Amniotic stem cell (primary cell): ENCODE data around the gene AQP12A.

Experiments
- DNase-seq: peaks from one replicate; lab custom pipeline; 2025; lab: John Stamatoyannopoulos, UW

The AQP12A gene

DNA sequence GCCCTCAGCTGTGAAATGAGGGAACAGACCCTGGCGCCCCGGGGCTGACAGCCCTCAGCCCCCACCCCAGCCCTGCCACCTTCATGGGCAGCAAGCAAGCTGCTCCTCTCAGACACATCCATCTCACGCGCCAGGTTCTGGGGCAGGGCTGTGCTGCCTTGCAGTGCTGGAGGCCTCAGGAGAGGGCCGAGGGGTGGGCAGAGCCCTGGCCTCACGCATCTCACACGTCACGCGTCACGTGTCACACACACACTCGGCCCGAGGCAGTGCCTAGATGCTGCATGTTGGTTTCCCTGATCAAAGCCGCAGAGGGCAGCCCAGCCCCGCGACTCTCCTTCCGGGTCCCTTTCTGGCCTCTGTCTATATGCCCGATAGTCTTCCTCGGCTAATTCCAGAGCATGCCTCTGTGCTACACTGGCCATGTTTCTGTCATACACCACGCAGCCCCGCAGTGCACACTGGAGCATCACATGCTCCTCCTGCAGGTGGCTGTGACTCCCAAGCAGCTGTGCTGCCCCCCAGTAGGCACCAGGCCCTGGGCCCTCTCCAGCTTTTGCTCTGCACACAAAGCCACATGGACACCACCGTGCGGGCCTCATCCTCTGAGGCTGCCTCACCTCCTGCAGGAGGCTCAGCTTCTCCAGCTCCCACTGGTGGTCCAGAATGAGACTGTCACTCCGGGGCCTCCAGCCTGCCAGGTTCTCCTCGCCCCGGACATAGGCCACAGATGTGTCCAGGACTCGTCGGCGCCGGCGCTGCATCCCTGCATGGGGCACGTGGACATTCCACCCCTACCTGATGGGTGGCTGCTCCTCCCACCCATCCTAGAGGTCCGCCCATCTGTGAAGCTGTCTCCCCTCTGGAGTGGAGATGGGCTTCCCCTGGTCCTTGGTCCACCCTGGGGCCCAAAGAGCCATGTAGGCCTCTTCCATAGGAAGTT lies 31.4 kb downstream of the AQP12A start:
- DNase-seq: no peak

DNA sequence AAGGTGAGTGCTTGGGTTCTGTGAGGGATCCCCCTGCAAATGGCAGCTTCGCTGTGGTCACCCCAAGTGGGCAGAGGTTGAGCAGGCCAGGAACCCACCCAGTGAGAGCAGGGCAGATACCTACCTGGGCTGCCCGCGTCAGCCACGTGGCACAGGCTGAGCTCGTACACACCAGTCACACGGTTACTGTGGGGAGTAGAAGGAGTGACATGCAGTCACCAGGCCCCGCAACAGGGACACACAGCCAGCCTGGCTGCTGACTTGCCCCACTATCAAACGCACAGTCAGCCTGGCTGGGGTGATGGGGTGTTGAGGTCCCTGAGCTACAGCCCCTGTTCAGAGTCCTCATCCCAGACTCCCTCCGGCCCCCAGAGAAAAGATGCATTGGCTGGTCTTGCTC lies 32.2 kb downstream of the AQP12A start:
- no peak for DNase-seq

- DNase-seq: no peak
These were observed 32.8 kb downstream of the AQP12A start for GRCh38 chr2:240724431-240724830.

DNA sequence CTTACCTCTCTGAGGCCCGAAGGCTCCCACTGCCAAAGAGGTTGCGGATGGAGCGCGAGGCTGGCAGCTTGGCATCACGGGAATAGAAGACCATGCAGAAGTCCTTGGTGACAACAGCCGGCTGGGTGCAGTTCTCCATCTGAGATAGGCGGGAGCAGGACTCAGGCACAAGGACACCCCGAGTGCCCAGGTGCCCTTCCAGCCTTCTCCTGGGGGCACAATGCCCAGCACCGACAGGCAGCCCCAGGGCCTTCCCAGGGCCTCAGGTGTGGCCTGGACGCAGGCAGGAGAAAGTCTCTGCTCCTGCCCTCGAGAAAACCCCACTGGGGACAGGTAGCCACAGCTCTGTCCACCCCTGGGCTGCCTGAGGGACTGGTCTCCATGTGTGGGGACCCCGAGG lies 33.6 kb downstream of the AQP12A start:
- DNase-seq: no peak

DNA sequence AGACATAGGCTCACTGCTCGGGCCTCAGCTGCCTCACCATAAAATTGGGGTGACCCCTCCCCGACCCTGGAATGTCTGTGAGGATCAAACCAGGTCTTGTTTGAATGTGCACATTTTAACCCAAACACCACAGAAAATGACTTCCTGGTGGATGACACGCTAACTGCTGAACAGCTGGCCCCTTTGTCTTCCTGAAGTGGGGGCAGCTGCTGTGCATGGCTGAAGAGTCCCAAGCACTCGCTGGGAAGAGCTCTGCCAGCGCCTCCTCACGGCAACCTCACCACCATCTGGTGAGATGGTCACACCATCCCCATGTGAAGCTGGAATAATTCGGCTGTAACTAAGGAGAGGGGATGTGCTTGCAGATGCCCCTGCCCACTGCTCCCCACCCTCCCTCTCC lies 34.0 kb downstream of the AQP12A start:
- no peak for DNase-seq

DNA sequence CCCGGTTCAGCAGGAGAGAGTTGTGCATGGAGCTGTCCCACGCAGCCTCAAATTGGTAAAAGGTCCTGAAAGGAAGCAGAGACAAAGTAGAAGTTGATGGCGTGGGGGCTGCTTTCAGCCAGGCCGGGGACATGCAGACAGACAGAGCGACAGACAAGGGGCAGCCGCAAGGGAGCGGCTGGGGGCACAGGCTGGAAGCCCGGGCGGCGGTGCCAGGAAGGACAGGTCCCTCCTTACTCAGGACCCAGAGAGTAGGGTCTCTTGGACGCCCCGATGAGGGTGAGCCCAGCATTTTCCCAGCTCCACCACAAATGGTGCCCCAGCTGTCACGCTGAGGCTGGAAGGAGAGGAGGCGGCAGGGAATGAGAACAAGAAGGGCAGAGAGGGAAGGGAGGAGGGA lies 35.2 kb downstream of the AQP12A start:
- DNase-seq: no peak

GRCh38 chr2:240727439-240727838 lies 35.8 kb downstream of the AQP12A start:
- DNase-seq: no peak

DNA sequence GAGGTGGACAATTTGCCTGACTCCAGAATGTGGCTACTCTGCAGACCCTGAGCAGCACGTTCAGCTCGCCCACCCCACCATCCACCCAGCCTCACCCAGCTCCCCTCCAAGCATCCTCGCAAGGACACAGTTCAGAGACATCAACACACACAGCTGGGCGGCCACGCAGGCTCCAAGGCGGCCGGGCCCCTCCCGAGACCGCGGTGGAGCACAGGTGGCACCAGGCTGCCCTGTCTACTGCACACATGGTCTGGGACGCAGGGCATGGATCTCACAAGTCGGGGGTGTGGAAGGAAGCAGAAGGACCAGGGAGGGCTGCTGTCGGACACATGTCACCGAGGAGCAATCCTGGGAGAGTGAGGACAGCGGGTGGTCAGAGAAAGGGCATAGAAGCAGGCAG lies 36.2 kb downstream of the AQP12A start:
- no peak for DNase-seq

- DNase-seq: no peak
These were observed 36.7 kb downstream of the AQP12A start for GRCh38 chr2:240728361-240728760.

DNA sequence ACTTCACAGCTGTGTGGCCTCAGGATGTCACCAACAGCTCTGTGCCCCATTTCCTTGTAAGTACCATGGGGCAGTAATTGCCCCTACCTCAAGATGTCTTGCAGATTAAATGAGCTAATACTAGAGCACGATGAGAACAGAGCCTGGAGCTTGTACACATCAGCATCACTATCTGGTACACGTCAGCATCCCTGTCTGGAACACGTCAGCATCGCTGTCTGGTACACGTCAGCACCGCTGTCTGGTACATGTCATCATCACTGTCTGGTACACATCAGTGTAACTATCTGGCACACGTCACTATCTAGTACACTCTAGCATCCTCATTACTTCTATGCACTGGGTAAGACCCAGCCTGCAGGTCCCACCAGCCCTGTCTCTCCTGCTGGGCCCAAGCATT lies 37.2 kb downstream of the AQP12A start:
- no peak for DNase-seq

DNA sequence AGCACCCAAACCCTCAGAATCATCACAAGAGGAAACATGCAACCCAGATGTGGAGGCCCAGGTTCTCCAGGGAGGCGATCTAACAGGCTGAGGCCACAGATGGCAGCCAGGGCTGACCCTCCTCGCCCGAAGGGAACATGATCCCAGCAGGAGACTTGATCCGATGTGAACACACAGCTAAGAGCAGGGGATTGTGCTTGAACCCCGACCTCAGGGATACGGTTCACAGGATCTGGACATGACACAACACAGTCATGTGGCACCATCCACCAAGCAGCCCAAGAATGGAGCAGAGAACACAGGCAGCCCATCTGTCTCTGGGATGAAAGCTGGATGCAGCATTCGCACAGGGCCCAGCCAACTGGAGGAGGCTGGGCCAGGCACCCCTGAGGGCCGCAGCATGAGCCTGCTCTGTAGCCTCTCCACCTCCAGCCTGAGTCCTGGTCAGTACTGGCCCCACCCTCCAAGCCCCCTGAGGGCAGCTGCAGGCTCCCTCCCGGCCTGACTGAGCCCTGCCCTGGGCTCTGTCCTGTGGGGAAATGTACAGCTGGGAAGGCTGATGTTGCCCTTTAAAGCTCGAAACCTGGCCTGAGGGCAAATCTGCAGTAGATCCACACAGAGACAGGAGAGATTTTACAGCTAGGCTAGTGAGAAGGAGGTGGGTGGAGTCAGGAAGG lies 39.0 kb downstream of the AQP12A start:
- DNase-seq: no peak

DNA sequence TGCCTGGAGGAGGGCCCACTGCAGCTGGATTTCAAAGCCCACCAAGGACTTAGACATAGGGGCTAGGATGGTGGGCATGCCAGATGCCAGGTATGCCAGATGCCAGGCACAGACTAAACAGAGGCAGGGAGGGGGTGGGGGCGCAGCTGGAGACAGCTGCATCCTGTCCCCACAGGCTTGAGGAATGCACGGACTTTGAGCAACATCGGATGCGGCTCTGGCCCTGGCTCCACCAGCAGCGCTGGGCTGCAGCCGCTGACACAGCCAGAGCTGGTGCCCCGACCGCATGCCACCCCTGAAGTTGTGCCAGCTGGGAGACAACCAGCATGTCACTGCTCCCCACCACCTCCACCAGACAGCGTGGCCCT lies 39.5 kb downstream of the AQP12A start:
- DNase-seq: no peak

GRCh38 chr2:240732184-240732583 lies 40.5 kb downstream of the AQP12A start:
- DNase-seq: no peak

DNA sequence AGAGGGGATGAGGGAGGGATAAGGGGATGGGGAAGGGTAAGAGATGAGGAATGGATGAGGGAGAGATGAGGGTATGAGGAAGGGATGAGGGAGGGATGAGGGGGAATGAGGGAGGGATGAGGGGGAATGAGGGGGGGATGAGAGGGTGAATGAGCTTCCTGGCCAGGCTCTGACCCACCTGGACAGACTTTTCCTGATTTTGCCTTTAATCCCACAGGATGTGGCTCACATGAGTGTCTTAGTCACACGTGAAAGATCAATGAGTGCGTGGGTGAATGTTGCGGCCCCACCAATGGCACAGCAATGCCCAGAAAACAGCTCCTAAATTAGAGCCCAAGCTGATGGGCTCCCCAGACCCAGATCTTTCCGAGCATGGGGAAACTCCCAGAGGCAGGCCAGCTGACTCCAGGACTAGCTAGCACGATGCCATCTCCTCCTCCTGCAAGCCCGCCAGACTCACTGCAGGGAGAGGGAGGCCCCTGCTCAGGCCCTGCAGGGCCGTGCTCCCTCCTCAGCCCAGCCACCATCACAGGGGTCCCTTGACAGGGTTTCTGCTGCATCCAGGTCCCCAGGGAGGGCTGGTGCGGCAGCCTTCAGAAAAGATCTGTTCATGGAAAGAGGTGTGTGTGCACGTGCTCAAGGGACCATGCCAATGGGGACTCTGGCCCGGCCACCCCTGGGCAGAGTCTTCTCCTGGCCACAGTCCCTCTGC lies 41.4 kb downstream of the AQP12A start:
- DNase-seq: no peak

GRCh38 chr2:240733803-240734495 lies 42.3 kb downstream of the AQP12A start:
- DNase-seq: no peak

DNA sequence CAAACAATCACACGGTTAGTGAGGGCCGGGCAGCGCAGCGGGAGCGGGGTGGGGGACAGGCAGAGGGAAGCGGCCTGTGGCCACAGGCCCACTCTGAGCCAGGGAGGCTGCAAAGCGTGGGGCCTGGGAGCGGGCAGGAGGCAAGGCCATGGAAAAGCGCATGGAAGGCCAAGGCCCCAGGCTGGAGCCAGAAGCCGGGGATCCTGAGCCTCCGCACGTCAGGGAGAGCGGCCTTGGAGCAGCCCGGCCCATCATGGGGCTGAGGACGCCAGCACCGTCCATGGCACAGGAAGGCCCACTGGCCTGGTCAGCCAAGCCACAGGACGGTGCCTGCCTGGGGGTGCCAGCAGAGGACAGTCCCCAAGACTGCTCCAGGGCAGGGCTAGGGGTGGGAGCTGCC lies 43.1 kb downstream of the AQP12A start:
- DNase-seq: no peak

GRCh38 chr2:240735476-240735875 lies 43.8 kb downstream of the AQP12A start:
- DNase-seq: no peak

GRCh38 chr2:240736281-240737250 lies 44.9 kb downstream of the AQP12A start:
- no peak for DNase-seq

DNA sequence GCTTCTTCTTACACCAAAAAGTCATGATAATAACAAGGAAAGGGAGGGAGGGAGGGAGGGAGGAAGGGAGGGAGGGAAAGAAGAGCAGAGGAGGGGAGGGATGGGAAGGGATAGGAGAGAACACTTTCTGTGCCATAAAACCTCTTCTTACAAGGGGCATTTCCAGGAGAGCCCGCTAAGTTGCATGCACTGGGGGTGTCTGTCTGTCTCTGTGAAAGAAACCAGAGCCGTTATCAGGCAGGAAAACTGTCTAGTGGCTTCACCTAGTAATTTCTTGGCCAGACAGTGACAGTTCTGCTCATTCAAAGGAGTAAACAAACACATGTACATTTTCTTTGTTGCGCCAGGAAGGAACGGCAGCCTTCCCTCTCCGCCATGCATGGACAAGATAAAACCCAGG lies 45.8 kb downstream of the AQP12A start:
- no peak for DNase-seq

GRCh38 chr2:240737958-240738357 lies 46.3 kb downstream of the AQP12A start:
- DNase-seq: no peak

- no peak for DNase-seq
These were observed 48.1 kb downstream of the AQP12A start for GRCh38 chr2:240739797-240740196.
